Measurements from ENCODE around the gene FAM240A.
"Not testable (repeated sequence)": the region's sequence is repeated elsewhere in the genome, so short reads cannot be mapped to it uniquely, and the experiment has no call there.

The FAM240A gene

DNA sequence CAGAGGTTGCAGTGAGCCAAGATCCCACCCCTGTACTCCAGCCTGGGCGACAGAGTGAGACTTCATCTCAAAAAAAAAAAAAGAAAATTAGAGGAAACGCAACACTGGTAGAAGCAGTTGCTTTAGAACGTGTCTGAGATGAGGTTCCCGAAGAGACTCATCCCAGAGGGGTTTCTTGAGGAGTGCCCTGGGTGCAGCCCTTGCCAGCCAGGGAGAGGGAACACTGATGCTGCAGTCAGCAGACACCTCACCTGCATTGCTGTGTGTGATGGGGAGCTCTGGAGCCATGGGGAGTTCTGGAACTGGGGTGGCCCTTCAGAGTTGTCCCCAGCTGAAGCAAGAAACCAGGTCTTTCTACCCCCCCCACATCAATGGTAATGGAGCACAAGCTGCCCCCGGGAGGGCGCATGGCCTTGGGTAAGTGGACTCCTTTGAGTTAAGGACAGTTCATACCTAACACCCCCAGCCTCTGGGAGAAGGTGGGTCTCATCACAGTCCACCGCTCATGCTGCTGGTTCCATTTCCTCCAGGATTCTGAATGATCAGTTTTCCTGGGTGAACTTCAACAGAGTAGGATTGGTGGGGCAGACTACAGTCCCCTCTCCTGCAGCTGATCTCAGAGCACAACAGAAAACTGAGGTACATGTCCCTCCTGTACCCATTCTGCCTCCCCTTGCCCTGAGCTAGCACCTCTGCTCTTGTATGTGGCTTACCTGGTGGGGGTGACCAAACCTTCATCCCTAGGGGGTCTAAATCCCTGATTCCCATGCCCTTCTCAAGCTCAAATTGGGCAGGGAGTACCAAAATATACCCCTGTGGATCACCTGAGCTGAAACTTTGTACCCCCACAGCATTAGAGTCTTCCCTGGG is 27.5 kb upstream of the FAM240A start:
- no peaks in the 10 kb centered on the region for H3K9me3 ChIP-seq (ENCODE audit: control insufficient read depth, insufficient read depth, low read length)
- H3K4me3 ChIP-seq (ENCODE audit: low read length): no peak overlapping the region
- no peaks in the 10 kb centered on the region for H4K20me1 ChIP-seq (ENCODE audit: control insufficient read depth, insufficient read depth, low read depth, low read length)
- no peaks in the 10 kb centered on the region for H3K9me2 ChIP-seq (replicated peaks; ENCODE audit: control insufficient read depth, low read length)
- no peaks in the 10 kb centered on the region for H3K79me2 ChIP-seq (ENCODE audit: control insufficient read depth, low read length)
- no peaks in the 10 kb centered on the region for H3F3A ChIP-seq (ENCODE audit: control insufficient read depth, insufficient read depth)
- H3K27ac ChIP-seq (ENCODE audit: low read depth, low read length): no peak overlapping the region
- TF ChIP-seq, protein P1, sequence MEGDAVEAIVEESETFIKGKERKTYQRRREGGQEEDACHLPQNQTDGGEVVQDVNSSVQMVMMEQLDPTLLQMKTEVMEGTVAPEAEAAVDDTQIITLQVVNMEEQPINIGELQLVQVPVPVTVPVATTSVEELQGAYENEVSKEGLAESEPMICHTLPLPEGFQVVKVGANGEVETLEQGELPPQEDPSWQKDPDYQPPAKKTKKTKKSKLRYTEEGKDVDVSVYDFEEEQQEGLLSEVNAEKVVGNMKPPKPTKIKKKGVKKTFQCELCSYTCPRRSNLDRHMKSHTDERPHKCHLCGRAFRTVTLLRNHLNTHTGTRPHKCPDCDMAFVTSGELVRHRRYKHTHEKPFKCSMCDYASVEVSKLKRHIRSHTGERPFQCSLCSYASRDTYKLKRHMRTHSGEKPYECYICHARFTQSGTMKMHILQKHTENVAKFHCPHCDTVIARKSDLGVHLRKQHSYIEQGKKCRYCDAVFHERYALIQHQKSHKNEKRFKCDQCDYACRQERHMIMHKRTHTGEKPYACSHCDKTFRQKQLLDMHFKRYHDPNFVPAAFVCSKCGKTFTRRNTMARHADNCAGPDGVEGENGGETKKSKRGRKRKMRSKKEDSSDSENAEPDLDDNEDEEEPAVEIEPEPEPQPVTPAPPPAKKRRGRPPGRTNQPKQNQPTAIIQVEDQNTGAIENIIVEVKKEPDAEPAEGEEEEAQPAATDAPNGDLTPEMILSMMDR (IDR thresholded peaks at IDR 0.05; ENCODE audit: low read depth, low read length, poor library complexity, severe bottlenecking): no peak
- TF ChIP-seq EZH2phosphoT487 (IDR thresholded peaks at IDR 0.05; ENCODE audit: borderline replicate concordance, low read length): no peak
- peaks cover 4% of the 10 kb centered on the region; the same call in 1 of the 2 replicates for H3K4me1 ChIP-seq (ENCODE audit: control insufficient read depth, low read length)
- no peaks in the 10 kb centered on the region for H3K27me3 ChIP-seq (ENCODE audit: control insufficient read depth, low read length)
- H3K36me3 ChIP-seq (ENCODE audit: control insufficient read depth, low read length): no peaks in the 10 kb centered on the region
- no peak overlapping the region for H3K4me2 ChIP-seq (ENCODE audit: low read length)

GRCh38 chr3:46585799-46586693 is 26.3 kb upstream of the FAM240A start:
- H3K27ac ChIP-seq (ENCODE audit: low read depth, low read length): no peak overlapping the region
- no peaks in the 10 kb centered on the region for H3K9me3 ChIP-seq (ENCODE audit: control insufficient read depth, insufficient read depth, low read length)
- H3K79me2 ChIP-seq (ENCODE audit: control insufficient read depth, low read length): no peaks in the 10 kb centered on the region
- TF ChIP-seq, protein P1 (IDR thresholded peaks at IDR 0.05; ENCODE audit: low read depth, low read length, poor library complexity, severe bottlenecking): no peak
- TF ChIP-seq EZH2phosphoT487 (IDR thresholded peaks at IDR 0.05; ENCODE audit: borderline replicate concordance, low read length): no peak
- no peak overlapping the region for H3K4me2 ChIP-seq (ENCODE audit: low read length)
- no peaks in the 10 kb centered on the region for H3K27me3 ChIP-seq (ENCODE audit: control insufficient read depth, low read length)
- no peaks in the 10 kb centered on the region for H3F3A ChIP-seq (ENCODE audit: control insufficient read depth, insufficient read depth)
- H3K4me1 ChIP-seq (ENCODE audit: control insufficient read depth, low read length): peaks cover under 1% of the 10 kb centered on the region; the same call in 1 of the 2 replicates
- H3K36me3 ChIP-seq (ENCODE audit: control insufficient read depth, low read length): no peaks in the 10 kb centered on the region
- H3K4me3 ChIP-seq (ENCODE audit: low read length): no peak overlapping the region
- no peaks in the 10 kb centered on the region for H3K9me2 ChIP-seq (replicated peaks; ENCODE audit: control insufficient read depth, low read length)
- H4K20me1 ChIP-seq (ENCODE audit: control insufficient read depth, insufficient read depth, low read depth, low read length): no peaks in the 10 kb centered on the region

- Histone ChIP-seq H3K4me3 (ENCODE audit: low read length) (no peak overlapping the region), H3K4me2 (ENCODE audit: low read length) (no peak overlapping the region), H3F3A (ENCODE audit: control insufficient read depth, insufficient read depth) (no peaks in the 10 kb centered on the region), H3K9me3 (ENCODE audit: control insufficient read depth, insufficient read depth, low read length) (no peaks in the 10 kb centered on the region), H4K20me1 (ENCODE audit: control insufficient read depth, insufficient read depth, low read depth, low read length) (no peaks in the 10 kb centered on the region), H3K36me3 (ENCODE audit: control insufficient read depth, low read length) (no peaks in the 10 kb centered on the region), H3K4me1 (ENCODE audit: control insufficient read depth, low read length) (no peaks in the 10 kb centered on the region), H3K27me3 (ENCODE audit: control insufficient read depth, low read length) (no peaks in the 10 kb centered on the region), H3K79me2 (ENCODE audit: control insufficient read depth, low read length) (no peaks in the 10 kb centered on the region), H3K27ac (ENCODE audit: low read depth, low read length) (no peak overlapping the region), H3K9me2 (replicated peaks; ENCODE audit: control insufficient read depth, low read length) (no peaks in the 10 kb centered on the region)
- TF ChIP-seq, protein P1 (IDR thresholded peaks at IDR 0.05; ENCODE audit: low read depth, low read length, poor library complexity, severe bottlenecking): no peak
- TF ChIP-seq EZH2phosphoT487 (IDR thresholded peaks at IDR 0.05; ENCODE audit: borderline replicate concordance, low read length): no peak
Measured at GRCh38 chr3:46586738-46587246, 25.5 kb upstream of the FAM240A start.

- H3K36me3 ChIP-seq (ENCODE audit: control insufficient read depth, low read length); H3K4me2 ChIP-seq (ENCODE audit: low read length); H3K27ac ChIP-seq (ENCODE audit: low read depth, low read length); H3F3A ChIP-seq (ENCODE audit: control insufficient read depth, insufficient read depth); H4K20me1 ChIP-seq (ENCODE audit: control insufficient read depth, insufficient read depth, low read depth, low read length); H3K9me3 ChIP-seq (ENCODE audit: control insufficient read depth, insufficient read depth, low read length); H3K4me1 ChIP-seq (ENCODE audit: control insufficient read depth, low read length); H3K27me3 ChIP-seq (ENCODE audit: control insufficient read depth, low read length); H3K79me2 ChIP-seq (ENCODE audit: control insufficient read depth, low read length); H3K4me3 ChIP-seq (ENCODE audit: low read length); H3K9me2 ChIP-seq (replicated peaks; ENCODE audit: control insufficient read depth, low read length): not testable (repeated sequence)
Measured at GRCh38 chr3:46587268-46587667, 25.1 kb upstream of the FAM240A start.

Measured in DOHH2 (cell line).